ENCODE measurements around the gene TYMS.

The TYMS gene

GRCh38 chr18:653512-653911, 3.9 kb upstream of the TYMS start:
- no peaks in the 10 kb centered on the region for H3F3A ChIP-seq (ENCODE audit: low read depth)
- H4K20me1 ChIP-seq (ENCODE audit: insufficient read depth, low read length, poor library complexity, severe bottlenecking), result no peaks in the 10 kb centered on the region
- no peak overlapping the region for H3K9ac ChIP-seq (ENCODE audit: low read depth, low read length, poor library complexity, severe bottlenecking)
- no peak overlapping the region for H2AFZ ChIP-seq (ENCODE audit: low read length)
- no peaks in the 10 kb centered on the region for H3K36me3 ChIP-seq (ENCODE audit: insufficient read depth, low read length)
- H3K9me2 ChIP-seq (replicated peaks; ENCODE audit: low read depth, low read length), result no peaks in the 10 kb centered on the region
- H3K79me2 ChIP-seq (ENCODE audit: insufficient read depth, low read length), result peaks cover 37% of the 10 kb centered on the region
- H3K27me3 ChIP-seq (ENCODE audit: insufficient read depth, low read length, poor library complexity, severe bottlenecking), result peaks cover 6% of the 10 kb centered on the region
- H3K9me3 ChIP-seq (ENCODE audit: insufficient read depth, low read depth, low read length), result no peaks in the 10 kb centered on the region
- H3K4me1 ChIP-seq (ENCODE audit: insufficient read depth, low read length, poor library complexity, severe bottlenecking), result peaks cover 50% of the 10 kb centered on the region
- TF ChIP-seq, protein P1, sequence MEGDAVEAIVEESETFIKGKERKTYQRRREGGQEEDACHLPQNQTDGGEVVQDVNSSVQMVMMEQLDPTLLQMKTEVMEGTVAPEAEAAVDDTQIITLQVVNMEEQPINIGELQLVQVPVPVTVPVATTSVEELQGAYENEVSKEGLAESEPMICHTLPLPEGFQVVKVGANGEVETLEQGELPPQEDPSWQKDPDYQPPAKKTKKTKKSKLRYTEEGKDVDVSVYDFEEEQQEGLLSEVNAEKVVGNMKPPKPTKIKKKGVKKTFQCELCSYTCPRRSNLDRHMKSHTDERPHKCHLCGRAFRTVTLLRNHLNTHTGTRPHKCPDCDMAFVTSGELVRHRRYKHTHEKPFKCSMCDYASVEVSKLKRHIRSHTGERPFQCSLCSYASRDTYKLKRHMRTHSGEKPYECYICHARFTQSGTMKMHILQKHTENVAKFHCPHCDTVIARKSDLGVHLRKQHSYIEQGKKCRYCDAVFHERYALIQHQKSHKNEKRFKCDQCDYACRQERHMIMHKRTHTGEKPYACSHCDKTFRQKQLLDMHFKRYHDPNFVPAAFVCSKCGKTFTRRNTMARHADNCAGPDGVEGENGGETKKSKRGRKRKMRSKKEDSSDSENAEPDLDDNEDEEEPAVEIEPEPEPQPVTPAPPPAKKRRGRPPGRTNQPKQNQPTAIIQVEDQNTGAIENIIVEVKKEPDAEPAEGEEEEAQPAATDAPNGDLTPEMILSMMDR (conservative IDR thresholded peaks at IDR 0.05; ENCODE audit: low read length), result no peak
- TF ChIP-seq EZH2phosphoT487 (IDR thresholded peaks at IDR 0.05; ENCODE audit: borderline replicate concordance), result no peak
- H3K4me2 ChIP-seq (ENCODE audit: low read depth, low read length, poor library complexity, severe bottlenecking), result no peak overlapping the region
- no peak overlapping the region for H3K4me3 ChIP-seq (ENCODE audit: low read length, poor library complexity, severe bottlenecking)

GRCh38 chr18:654601-655000, 2.9 kb upstream of the TYMS start:
- peaks cover 6% of the 10 kb centered on the region for H3K27me3 ChIP-seq (ENCODE audit: insufficient read depth, low read length, poor library complexity, severe bottlenecking)
- H3K36me3 ChIP-seq (ENCODE audit: insufficient read depth, low read length), result peaks cover 10% of the 10 kb centered on the region; the same call in 1 of the 2 replicates
- peaks cover 48% of the 10 kb centered on the region for H3K79me2 ChIP-seq (ENCODE audit: insufficient read depth, low read length)
- H3K4me3 ChIP-seq (ENCODE audit: low read length, poor library complexity, severe bottlenecking), result no peak overlapping the region
- H3K9me3 ChIP-seq (ENCODE audit: insufficient read depth, low read depth, low read length), result no peaks in the 10 kb centered on the region
- peaks cover 7% of the 10 kb centered on the region for H4K20me1 ChIP-seq (ENCODE audit: insufficient read depth, low read length, poor library complexity, severe bottlenecking)
- TF ChIP-seq, protein P1 (conservative IDR thresholded peaks at IDR 0.05; ENCODE audit: low read length), result no peak
- TF ChIP-seq EZH2phosphoT487 (IDR thresholded peaks at IDR 0.05; ENCODE audit: borderline replicate concordance), result no peak
- H3F3A ChIP-seq (ENCODE audit: low read depth), result no peaks in the 10 kb centered on the region
- H3K9ac ChIP-seq (ENCODE audit: low read depth, low read length, poor library complexity, severe bottlenecking), result no peak overlapping the region
- no peaks in the 10 kb centered on the region for H3K9me2 ChIP-seq (replicated peaks; ENCODE audit: low read depth, low read length)
- no peak overlapping the region for H2AFZ ChIP-seq (ENCODE audit: low read length)
- no peak overlapping the region for H3K4me2 ChIP-seq (ENCODE audit: low read depth, low read length, poor library complexity, severe bottlenecking)
- peaks cover 55% of the 10 kb centered on the region for H3K4me1 ChIP-seq (ENCODE audit: insufficient read depth, low read length, poor library complexity, severe bottlenecking)

- Histone ChIP-seq H3K27me3 (ENCODE audit: insufficient read depth, low read length, poor library complexity, severe bottlenecking) (peaks cover 6% of the 10 kb centered on the region), H3K9me2 (replicated peaks; ENCODE audit: low read depth, low read length) (no peaks in the 10 kb centered on the region), H2AFZ (ENCODE audit: low read length) (no peak overlapping the region), H4K20me1 (ENCODE audit: insufficient read depth, low read length, poor library complexity, severe bottlenecking) (peaks cover 15% of the 10 kb centered on the region), H3K36me3 (ENCODE audit: insufficient read depth, low read length) (peaks cover 19% of the 10 kb centered on the region), H3K9me3 (ENCODE audit: insufficient read depth, low read depth, low read length) (no peaks in the 10 kb centered on the region), H3K4me1 (ENCODE audit: insufficient read depth, low read length, poor library complexity, severe bottlenecking) (peaks cover 55% of the 10 kb centered on the region), H3K4me3 (ENCODE audit: low read length, poor library complexity, severe bottlenecking) (peak overlapping the region; percentile 97), H3K9ac (ENCODE audit: low read depth, low read length, poor library complexity, severe bottlenecking) (peak overlapping the region; percentile 100), H3F3A (ENCODE audit: low read depth) (no peaks in the 10 kb centered on the region), H3K4me2 (ENCODE audit: low read depth, low read length, poor library complexity, severe bottlenecking) (peak overlapping the region; percentile 95), H3K79me2 (ENCODE audit: insufficient read depth, low read length) (peaks cover 56% of the 10 kb centered on the region)
- no peak for TF ChIP-seq EZH2phosphoT487 (IDR thresholded peaks at IDR 0.05; ENCODE audit: borderline replicate concordance)
These were observed 2.0 kb upstream of the TYMS start for GRCh38 chr18:655445-655844.

Data from Loucy (cell line).